ENCODE results near the gene PROC. TPM values are rescaled to one million over a fixed set of nuclear protein-coding genes. Genes with fewer than 3 reads are reported as not detected.

PROC gene
- total RNA-seq, 3 donors from 2014 or later, result 0.19 TPM; not detected in 2

DNA sequence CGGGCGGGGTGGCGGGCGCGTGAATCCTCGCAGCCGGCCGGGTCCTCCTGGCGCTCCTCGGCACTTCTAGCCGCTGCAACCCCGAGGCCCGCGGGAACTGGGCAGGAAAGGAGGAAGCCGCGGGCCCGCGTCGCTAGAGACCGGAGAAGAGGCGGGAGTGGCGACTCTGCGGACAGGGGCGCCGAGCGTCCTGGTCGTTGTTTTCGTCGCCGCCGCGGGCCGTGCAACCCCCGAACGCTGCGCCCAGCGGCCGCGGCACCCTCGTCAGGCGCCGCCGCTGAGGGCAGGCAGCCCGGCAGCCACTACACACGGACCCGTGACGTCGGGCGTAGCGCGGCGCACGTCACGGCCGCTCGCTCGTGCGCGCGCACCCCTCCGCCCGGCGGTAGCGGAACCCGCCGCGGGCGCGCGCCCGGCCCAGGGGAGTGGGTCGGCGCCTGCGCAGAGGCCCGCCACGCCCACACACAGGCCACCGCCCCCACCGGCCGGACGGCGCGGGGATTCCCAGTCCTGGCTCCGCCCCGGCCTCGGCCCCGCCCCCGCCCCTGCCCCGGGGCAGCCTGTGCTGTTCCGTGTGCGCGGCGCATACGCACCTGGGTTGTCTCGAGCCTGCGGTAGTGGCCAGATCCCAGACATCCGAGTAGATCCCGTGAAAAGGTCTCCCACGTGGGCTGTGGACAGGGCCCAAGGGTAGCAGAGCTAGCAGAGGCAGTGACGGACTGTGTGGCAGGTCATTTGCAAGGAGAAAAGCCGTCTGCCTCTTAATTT, 30.4 kb upstream of the PROC start, which contains the start of gene MAP3K2:
Gene MAP3K2, minus strand, starts transcription at position 321 of the 768 bp plus-strand sequence. CDS start 44,846 bp downstream, outside the sequence.
- ATAC-seq (peak; percentile 84 to 87), DNase-seq (peak; percentile 96)
- Mint-ChIP-seq H3K27me3 (ENCODE audit: low read depth) (no peaks in the 10 kb centered on the region), H3K4me3 (peak within 1 kb of the TSS; percentile 96), H3K36me3 (ENCODE audit: insufficient read depth) (peaks cover 9% of the 10 kb centered on the region), H3K9me3 (no peaks in the 10 kb centered on the region), H3K4me1 (ENCODE audit: low read depth) (peaks cover 74% of the 10 kb centered on the region)

- Mint-ChIP-seq H3K36me3 (ENCODE audit: insufficient read depth) (peaks cover 7% of the 10 kb centered on the region), H3K27me3 (ENCODE audit: low read depth) (no peaks in the 10 kb centered on the region), H3K9me3 (no peaks in the 10 kb centered on the region), H3K4me3 (peak overlapping the region; percentile 85), H3K4me1 (ENCODE audit: low read depth) (peaks cover 70% of the 10 kb centered on the region)
- DNase-seq, result no peak
- peak in 1 of 2 donors; percentile 33 for ATAC-seq
These were observed 29.6 kb upstream of the PROC start for GRCh38 chr2:127388423-127389164.

DNA sequence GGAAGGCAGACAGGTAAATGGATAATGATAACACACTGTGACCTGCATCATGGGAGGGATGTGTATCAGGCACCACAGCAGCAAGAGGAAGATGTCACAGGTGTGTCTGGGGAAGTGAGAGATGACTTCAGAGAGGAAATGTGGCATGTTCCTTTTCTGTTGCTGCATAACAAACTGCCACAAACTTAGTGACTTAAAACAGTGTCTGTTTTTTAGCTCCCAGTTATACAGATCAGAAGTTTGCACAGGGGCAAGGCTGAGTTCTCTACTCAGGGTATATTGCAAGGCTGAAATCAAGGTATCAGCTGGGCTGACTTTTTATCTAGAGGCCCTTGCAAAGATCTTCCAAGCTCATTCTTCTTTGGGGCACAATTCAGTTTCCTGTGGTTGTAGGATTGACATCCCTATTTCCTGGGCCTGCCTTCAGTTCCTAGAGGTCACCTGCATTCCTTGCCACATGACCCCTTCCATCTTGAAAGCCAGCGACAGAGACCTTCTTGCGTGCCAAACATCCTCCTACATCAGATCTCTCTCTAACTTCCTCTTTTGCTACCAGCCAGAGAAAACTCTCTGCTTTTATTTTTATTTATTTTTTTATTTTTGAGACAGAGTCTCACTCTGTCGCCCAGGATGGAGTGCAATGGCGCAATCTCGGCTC, 28.3 kb upstream of the PROC start:
- Mint-ChIP-seq H3K36me3 (ENCODE audit: insufficient read depth) (peaks cover 2% of the 10 kb centered on the region), H3K9me3 (no peaks in the 10 kb centered on the region), H3K4me3 (no peak overlapping the region), H3K27me3 (ENCODE audit: low read depth) (no peaks in the 10 kb centered on the region), H3K4me1 (ENCODE audit: low read depth) (peaks cover 62% of the 10 kb centered on the region)
- ATAC-seq (no peak), DNase-seq (no peak)

DNA sequence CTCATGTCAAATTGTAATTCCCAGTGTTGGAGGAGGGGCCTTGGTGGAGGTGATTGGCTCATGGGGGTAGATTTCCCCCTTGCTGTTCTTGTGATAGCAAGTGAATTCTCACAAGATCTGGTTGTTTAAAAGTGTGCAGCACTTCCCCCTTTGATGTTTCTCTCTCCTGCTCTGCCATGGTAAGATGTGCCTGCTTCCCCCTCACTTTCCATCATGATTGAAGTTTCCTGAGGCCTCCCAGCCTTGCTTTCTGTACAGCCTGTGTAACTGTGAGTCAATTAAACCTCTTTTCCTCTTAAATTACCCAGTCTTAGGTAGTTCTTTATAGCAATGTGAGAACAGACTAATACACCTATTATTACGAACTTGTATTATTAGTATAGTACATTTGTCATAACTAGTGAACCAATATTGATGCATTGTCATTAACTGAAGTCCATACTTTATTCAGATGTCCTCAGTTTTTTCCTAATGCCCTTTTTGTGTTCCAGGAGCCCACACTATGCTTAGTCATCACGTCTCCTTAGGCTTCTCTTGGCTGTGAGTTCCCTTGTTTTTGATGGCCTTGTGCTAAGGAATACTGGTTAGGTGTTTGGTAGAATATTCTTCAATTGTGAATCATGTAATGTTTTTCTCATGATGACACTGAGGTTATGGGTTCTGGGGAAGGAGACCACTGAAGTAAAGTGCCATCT, 25.9 kb upstream of the PROC start:
- H3K27me3 Mint-ChIP-seq (ENCODE audit: low read depth), result no peaks in the 10 kb centered on the region
- no peaks in the 10 kb centered on the region for H3K9me3 Mint-ChIP-seq
- peaks cover 2% of the 10 kb centered on the region for H3K36me3 Mint-ChIP-seq (ENCODE audit: insufficient read depth)
- H3K4me1 Mint-ChIP-seq (ENCODE audit: low read depth), result peaks cover 42% of the 10 kb centered on the region
- H3K4me3 Mint-ChIP-seq, result no peak overlapping the region
- DNase-seq, result no peak
- no peak for ATAC-seq

GRCh38 chr2:127392828-127393578, 25.2 kb upstream of the PROC start:
- H3K9me3 Mint-ChIP-seq, result no peaks in the 10 kb centered on the region

GRCh38 chr2:127394492-127394891, 23.7 kb upstream of the PROC start:
- peaks cover 32% of the 10 kb centered on the region for H3K4me1 Mint-ChIP-seq (ENCODE audit: low read depth)
- DNase-seq (no peak), ATAC-seq (no peak)
- no peak overlapping the region for H3K4me3 Mint-ChIP-seq
- no peaks in the 10 kb centered on the region for H3K27me3 Mint-ChIP-seq (ENCODE audit: low read depth)
- H3K9me3 Mint-ChIP-seq, result no peaks in the 10 kb centered on the region
- H3K36me3 Mint-ChIP-seq (ENCODE audit: insufficient read depth), result peaks cover 2% of the 10 kb centered on the region

More at GRCh38 chr2:127392828-127393578, 25.2 kb upstream of the PROC start:
- H3K4me1 Mint-ChIP-seq (ENCODE audit: low read depth), result peaks cover 42% of the 10 kb centered on the region
- no peak for DNase-seq
- no peak overlapping the region for H3K4me3 Mint-ChIP-seq
- no peaks in the 10 kb centered on the region for H3K27me3 Mint-ChIP-seq (ENCODE audit: low read depth)
- H3K36me3 Mint-ChIP-seq (ENCODE audit: insufficient read depth), result peaks cover 2% of the 10 kb centered on the region
- ATAC-seq, result no peak

- DNase-seq (no peak), ATAC-seq (no peak)
- Mint-ChIP-seq H3K4me3 (no peak overlapping the region), H3K36me3 (ENCODE audit: insufficient read depth) (peaks cover 2% of the 10 kb centered on the region), H3K27me3 (ENCODE audit: low read depth) (no peaks in the 10 kb centered on the region), H3K9me3 (no peaks in the 10 kb centered on the region), H3K4me1 (ENCODE audit: low read depth) (peaks cover 18% of the 10 kb centered on the region)
These were observed 20.5 kb upstream of the PROC start for GRCh38 chr2:127397568-127398238.

GRCh38 chr2:127398239-127398590, 20.0 kb upstream of the PROC start:
- peak; percentile 40 for DNase-seq
- peaks cover 14% of the 10 kb centered on the region for H3K4me1 Mint-ChIP-seq (ENCODE audit: low read depth)
- H3K9me3 Mint-ChIP-seq, result no peaks in the 10 kb centered on the region
- H3K4me3 Mint-ChIP-seq, result no peak overlapping the region
- peaks cover 2% of the 10 kb centered on the region for H3K36me3 Mint-ChIP-seq (ENCODE audit: insufficient read depth)
- peak; percentile 65 to 67 for ATAC-seq
- no peaks in the 10 kb centered on the region for H3K27me3 Mint-ChIP-seq (ENCODE audit: low read depth)

DNA sequence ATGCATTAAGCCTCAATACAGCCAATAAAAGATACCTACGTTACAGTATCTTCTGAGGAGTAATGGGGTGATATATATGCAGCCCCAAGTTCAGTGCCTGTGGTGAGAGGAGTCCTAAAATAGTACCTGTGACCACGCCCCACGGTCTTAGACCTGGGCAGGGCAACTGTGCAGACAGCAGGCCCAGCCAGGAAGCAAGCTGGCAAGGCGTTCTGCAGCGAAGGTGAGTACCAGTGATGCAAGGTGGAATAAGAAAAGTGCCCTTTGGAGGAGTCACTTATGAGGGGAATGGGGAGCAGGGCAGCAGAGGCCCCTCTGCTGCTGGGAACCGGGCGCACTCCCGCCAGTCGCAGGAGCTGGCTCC, 17.7 kb upstream of the PROC start:
- H3K4me1 Mint-ChIP-seq (ENCODE audit: low read depth), result peaks cover 14% of the 10 kb centered on the region
- no peaks in the 10 kb centered on the region for H3K9me3 Mint-ChIP-seq
- no peaks in the 10 kb centered on the region for H3K27me3 Mint-ChIP-seq (ENCODE audit: low read depth)
- no peaks in the 10 kb centered on the region for H3K36me3 Mint-ChIP-seq (ENCODE audit: insufficient read depth)
- H3K4me3 Mint-ChIP-seq, result no peak overlapping the region
- ATAC-seq (no peak), DNase-seq (no peak)

- no peaks in the 10 kb centered on the region for H3K36me3 Mint-ChIP-seq (ENCODE audit: insufficient read depth)
- no peak overlapping the region for H3K4me3 Mint-ChIP-seq
- no peak for DNase-seq
- peaks cover 14% of the 10 kb centered on the region for H3K4me1 Mint-ChIP-seq (ENCODE audit: low read depth)
- peak in 1 of 2 donors; percentile 39 for ATAC-seq
- H3K27me3 Mint-ChIP-seq (ENCODE audit: low read depth), result no peaks in the 10 kb centered on the region
- H3K9me3 Mint-ChIP-seq, result no peaks in the 10 kb centered on the region
These were observed 17.1 kb upstream of the PROC start for GRCh38 chr2:127400897-127401756.

DNA sequence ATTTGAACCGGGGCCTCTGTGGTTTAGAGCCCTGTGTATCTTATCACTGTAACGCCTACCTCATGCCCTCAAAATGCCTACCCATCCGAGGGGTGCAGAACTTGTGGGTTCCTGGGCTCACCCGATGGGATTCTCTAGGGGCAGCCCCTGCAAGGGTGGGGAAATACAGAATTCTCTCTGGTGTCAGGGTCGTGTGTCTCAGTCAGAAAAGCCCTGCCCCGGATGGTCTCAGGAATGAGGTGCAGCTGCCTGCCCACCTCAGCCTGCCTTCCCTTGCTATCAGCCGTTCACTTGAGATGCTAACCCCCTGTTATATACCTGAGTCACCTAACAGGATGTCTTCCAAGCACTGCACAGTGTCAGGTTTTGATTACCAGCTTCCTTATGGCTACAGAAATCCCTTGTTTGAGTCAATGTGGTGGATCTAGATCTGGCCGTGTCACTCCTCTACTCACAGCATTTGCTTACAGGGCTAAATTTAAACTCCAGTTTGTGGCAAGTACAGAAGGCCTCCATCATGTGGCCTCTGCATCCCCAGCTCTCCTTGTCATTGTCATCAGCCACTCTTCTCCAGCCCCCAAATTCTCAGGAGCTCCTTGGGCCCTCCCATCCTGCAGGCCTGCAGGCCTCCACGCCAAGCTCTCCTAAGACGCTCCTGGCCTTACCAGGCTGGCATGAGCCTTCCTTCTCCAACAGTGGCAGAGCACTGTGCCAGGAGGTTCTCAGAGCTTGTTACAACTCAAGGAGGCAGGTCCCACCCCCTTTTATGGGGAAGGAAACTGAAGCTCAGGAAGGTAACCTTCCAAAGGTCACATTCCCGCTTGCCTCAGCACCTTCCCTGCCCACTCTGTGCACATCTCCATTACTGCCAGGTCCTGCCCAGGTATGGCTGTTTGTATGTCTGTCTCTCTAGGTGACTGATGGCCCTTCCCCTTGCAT, 16.2 kb upstream of the PROC start:
- H3K9me3 Mint-ChIP-seq, result no peaks in the 10 kb centered on the region
- peak; percentile 64 to 72 for ATAC-seq
- H3K4me1 Mint-ChIP-seq (ENCODE audit: low read depth), result peaks cover 14% of the 10 kb centered on the region
- DNase-seq, result no peak
- H3K27me3 Mint-ChIP-seq (ENCODE audit: low read depth), result no peaks in the 10 kb centered on the region
- H3K36me3 Mint-ChIP-seq (ENCODE audit: insufficient read depth), result no peaks in the 10 kb centered on the region
- H3K4me3 Mint-ChIP-seq, result no peak overlapping the region

DNA sequence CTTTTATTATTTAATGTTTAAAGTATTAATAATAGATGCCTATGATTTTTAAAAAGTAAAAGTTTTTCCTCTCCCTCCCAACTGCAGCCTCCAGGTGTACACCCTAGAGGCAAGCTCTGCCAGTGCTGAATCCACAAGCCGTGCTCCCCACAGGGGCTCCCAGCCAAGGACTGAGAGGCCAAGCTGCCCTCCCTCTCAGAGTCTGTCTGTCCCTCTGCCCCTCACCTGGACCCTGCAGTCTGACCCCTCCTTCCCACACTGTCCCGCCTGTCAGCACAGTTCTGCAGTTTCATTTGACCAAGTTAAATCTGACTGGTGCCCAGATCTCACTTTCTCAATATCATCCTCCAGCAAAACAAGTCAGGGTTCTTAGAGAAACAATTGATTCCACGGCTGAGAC, 14.8 kb upstream of the PROC start:
- DNase-seq (no peak), ATAC-seq (no peak)
- Mint-ChIP-seq H3K4me1 (ENCODE audit: low read depth) (peaks cover 16% of the 10 kb centered on the region), H3K4me3 (no peak overlapping the region), H3K36me3 (ENCODE audit: insufficient read depth) (no peaks in the 10 kb centered on the region), H3K9me3 (no peaks in the 10 kb centered on the region), H3K27me3 (ENCODE audit: low read depth) (no peaks in the 10 kb centered on the region)
